Measurements from ENCODE around the gene SIGLEC11. TPM values are rescaled to one million over a fixed set of nuclear protein-coding genes. Genes with fewer than 3 reads are reported as not detected.

The SIGLEC11 gene
- total RNA-seq, 4 donors from 2014 or later = 0.94 to 1.7 TPM; not detected in 2

- no peak for TF ChIP-seq POLR2A (IDR thresholded peaks at IDR 0.05)
- no peak for TF ChIP-seq CTCF (IDR thresholded peaks at IDR 0.05)
- no peak for DNase-seq
- Histone ChIP-seq H3K4me3 (no peak overlapping the region), H3K36me3 (peaks cover 0 to 88% (median 0%) of the 10 kb centered on the region in 3 donors), H3K4me1 (no peaks in the 10 kb centered on the region), H3K9me3 (no peaks in the 10 kb centered on the region), H3K27ac (no peak overlapping the region), H3K27me3 (no peaks in the 10 kb centered on the region)
Measured at GRCh38 chr19:49981603-49982593, 20.9 kb upstream of the SIGLEC11 start.

DNA sequence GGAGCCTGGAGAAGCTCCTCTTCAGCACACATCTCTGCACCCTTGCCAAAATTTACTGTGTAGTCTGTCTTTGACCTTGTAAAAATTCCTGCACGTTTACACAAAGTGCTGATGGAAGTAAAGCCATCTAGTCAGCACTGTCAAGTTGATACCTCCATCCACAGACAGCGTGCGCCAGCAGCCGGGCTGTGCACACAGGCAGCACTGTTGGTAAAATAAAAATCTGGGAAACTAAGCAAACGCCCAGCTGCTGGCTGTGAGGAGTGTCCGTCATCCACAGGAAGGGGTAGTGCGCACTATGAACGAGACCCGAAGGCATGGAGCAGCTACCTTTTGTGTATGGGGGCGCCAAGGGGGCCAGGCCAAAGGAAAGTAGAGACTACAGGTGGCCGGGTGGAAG lies 17.4 kb upstream of the SIGLEC11 start:
- no peak overlapping the region for H3K27ac ChIP-seq
- peaks cover 0 to 68% (median 0%) of the 10 kb centered on the region in 3 donors for H3K36me3 ChIP-seq
- no peak overlapping the region for H3K4me3 ChIP-seq
- no peak for DNase-seq
- H3K27me3 ChIP-seq = no peaks in the 10 kb centered on the region
- H3K4me1 ChIP-seq = no peaks in the 10 kb centered on the region
- TF ChIP-seq CTCF (IDR thresholded peaks at IDR 0.05) = no peak
- no peak for TF ChIP-seq POLR2A (IDR thresholded peaks at IDR 0.05)
- H3K9me3 ChIP-seq = no peaks in the 10 kb centered on the region

DNA sequence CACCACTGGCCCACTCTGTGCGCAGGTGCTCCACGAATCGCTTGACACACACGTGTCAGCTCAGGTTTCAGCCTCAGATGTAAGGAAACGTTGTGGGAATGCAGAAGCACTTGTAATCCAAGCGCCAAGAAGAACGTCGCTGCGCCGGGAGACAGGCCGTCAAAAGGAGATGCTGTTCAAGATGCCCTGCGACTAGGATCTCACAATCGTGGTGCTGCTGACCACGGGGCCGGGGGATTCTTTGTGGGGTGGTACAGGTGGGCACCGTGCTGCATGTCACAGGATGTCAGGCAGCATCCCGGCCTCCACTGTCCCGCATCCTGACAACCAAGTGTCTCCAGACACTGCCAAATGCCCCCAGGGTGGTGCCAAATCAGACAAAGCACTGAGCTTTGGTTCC lies 16.9 kb upstream of the SIGLEC11 start:
- TF ChIP-seq POLR2A (IDR thresholded peaks at IDR 0.05) (no peak), CTCF (IDR thresholded peaks at IDR 0.05) (no peak)
- Histone ChIP-seq H3K4me3 (no peak overlapping the region), H3K27me3 (no peaks in the 10 kb centered on the region), H3K36me3 (peaks cover 0 to 64% (median 0%) of the 10 kb centered on the region in 3 donors), H3K4me1 (no peaks in the 10 kb centered on the region), H3K27ac (no peak overlapping the region), H3K9me3 (no peaks in the 10 kb centered on the region)
- DNase-seq = no peak

GRCh38 chr19:49977076-49977475 lies 16.1 kb upstream of the SIGLEC11 start:
- no peak for DNase-seq
- no peak for TF ChIP-seq CTCF (IDR thresholded peaks at IDR 0.05)
- no peak for TF ChIP-seq POLR2A (IDR thresholded peaks at IDR 0.05)
- Histone ChIP-seq H3K27me3 (no peaks in the 10 kb centered on the region), H3K4me3 (no peak overlapping the region), H3K36me3 (peaks cover 0 to 57% (median 0%) of the 10 kb centered on the region in 3 donors), H3K27ac (no peak overlapping the region), H3K9me3 (no peaks in the 10 kb centered on the region), H3K4me1 (no peaks in the 10 kb centered on the region)

GRCh38 chr19:49976496-49976895 lies 15.5 kb upstream of the SIGLEC11 start:
- Histone ChIP-seq H3K4me1 (no peaks in the 10 kb centered on the region), H3K27me3 (no peaks in the 10 kb centered on the region), H3K9me3 (no peaks in the 10 kb centered on the region), H3K4me3 (no peak overlapping the region), H3K27ac (no peak overlapping the region), H3K36me3 (peaks cover 0 to 51% (median 0%) of the 10 kb centered on the region in 3 donors)
- no peak for DNase-seq
- TF ChIP-seq POLR2A (IDR thresholded peaks at IDR 0.05) (no peak), CTCF (IDR thresholded peaks at IDR 0.05) (no peak)
